ENCODE results near the gene PTCHD4.

The PTCHD4 gene

DNA sequence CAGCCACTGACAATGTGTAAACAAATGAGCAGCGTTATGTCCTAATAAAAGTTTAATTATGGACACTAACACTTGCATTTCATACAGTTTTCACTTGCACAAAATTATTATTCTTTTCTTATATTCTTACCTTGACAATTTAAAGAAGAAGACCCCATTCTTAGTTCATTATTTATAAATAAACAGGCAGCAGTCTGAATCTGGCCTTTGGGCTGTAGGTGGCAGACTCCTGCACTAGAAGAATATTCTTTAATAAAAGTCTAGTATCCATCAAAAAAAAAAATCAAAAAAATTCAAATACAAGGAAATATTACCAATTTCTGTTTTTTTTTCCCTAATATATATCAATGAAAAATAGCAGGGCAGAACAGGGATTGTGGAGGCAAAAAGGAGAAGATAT is 24.8 kb downstream of the PTCHD4 start:
- no peaks in the 10 kb centered on the region for H3K27me3 ChIP-seq (ENCODE audit: insufficient read depth, low read length)
- no peak overlapping the region for H3K9ac ChIP-seq (ENCODE audit: low read length)
- no peak overlapping the region for H2AFZ ChIP-seq (ENCODE audit: low read length)
- H3K79me2 ChIP-seq (ENCODE audit: insufficient read depth, low read length), result no peaks in the 10 kb centered on the region
- H3K27ac ChIP-seq (ENCODE audit: low read depth, low read length, poor library complexity, severe bottlenecking), result no peak overlapping the region
- H3K4me3 ChIP-seq (ENCODE audit: low read depth, low read length, poor library complexity, severe bottlenecking), result no peak overlapping the region
- no peaks in the 10 kb centered on the region for H3K4me1 ChIP-seq (ENCODE audit: insufficient read depth, low read length, severe bottlenecking)
- no peaks in the 10 kb centered on the region for H3K36me3 ChIP-seq (ENCODE audit: insufficient read depth, low read length)
- H3F3A ChIP-seq (ENCODE audit: insufficient read depth, low read length), result no peaks in the 10 kb centered on the region
- no peaks in the 10 kb centered on the region for H3K9me2 ChIP-seq (ENCODE audit: low read depth, low read length)
- no peaks in the 10 kb centered on the region for H4K20me1 ChIP-seq (ENCODE audit: insufficient read depth, low read length)
- H3K9me3 ChIP-seq (ENCODE audit: low read length), result no peaks in the 10 kb centered on the region
- H3K4me2 ChIP-seq (ENCODE audit: low read length), result no peak overlapping the region
- TF ChIP-seq CTCF (IDR thresholded peaks at IDR 0.05; ENCODE audit: low read length) (no peak), EZH2 (IDR thresholded peaks at IDR 0.05; ENCODE audit: borderline replicate concordance, low read length) (no peak)

GRCh38 chr6:48085131-48085741 is 25.8 kb downstream of the PTCHD4 start:
- TF ChIP-seq CTCF (IDR thresholded peaks at IDR 0.05; ENCODE audit: low read length), result no peak
- TF ChIP-seq EZH2 (IDR thresholded peaks at IDR 0.05; ENCODE audit: borderline replicate concordance, low read length), result no peak
- no peaks in the 10 kb centered on the region for H3K9me3 ChIP-seq (ENCODE audit: low read length)
- H3K4me1 ChIP-seq (ENCODE audit: insufficient read depth, low read length, severe bottlenecking), result no peaks in the 10 kb centered on the region
- no peak overlapping the region for H3K27ac ChIP-seq (ENCODE audit: low read depth, low read length, poor library complexity, severe bottlenecking)
- H3K4me3 ChIP-seq (ENCODE audit: low read depth, low read length, poor library complexity, severe bottlenecking), result no peak overlapping the region
- H3K36me3 ChIP-seq (ENCODE audit: insufficient read depth, low read length), result no peaks in the 10 kb centered on the region
- no peaks in the 10 kb centered on the region for H4K20me1 ChIP-seq (ENCODE audit: insufficient read depth, low read length)
- H3K4me2 ChIP-seq (ENCODE audit: low read length), result no peak overlapping the region
- H3K79me2 ChIP-seq (ENCODE audit: insufficient read depth, low read length), result no peaks in the 10 kb centered on the region
- H3F3A ChIP-seq (ENCODE audit: insufficient read depth, low read length), result no peaks in the 10 kb centered on the region
- H3K9me2 ChIP-seq (ENCODE audit: low read depth, low read length), result no peaks in the 10 kb centered on the region
- H3K27me3 ChIP-seq (ENCODE audit: insufficient read depth, low read length), result no peaks in the 10 kb centered on the region
- H3K9ac ChIP-seq (ENCODE audit: low read length), result no peak overlapping the region
- no peak overlapping the region for H2AFZ ChIP-seq (ENCODE audit: low read length)

DNA sequence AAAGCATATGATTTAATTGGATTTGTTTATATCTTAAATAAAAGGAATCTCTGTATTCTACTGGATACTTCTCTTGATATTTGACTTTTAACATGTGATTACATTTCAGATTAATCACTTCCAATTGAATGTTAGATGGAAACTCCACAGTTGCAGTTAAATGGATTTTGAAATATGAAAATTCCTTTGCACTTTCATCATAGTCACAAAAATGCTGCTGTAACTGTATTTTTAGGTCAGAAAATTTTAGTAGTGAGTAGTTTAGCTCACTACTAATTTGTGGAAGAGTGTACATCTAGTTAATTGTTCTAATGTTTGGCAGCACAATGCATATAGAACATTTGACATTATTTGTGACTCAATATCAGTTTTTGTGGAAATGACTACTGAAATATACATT is 26.8 kb downstream of the PTCHD4 start:
- H3K27ac ChIP-seq (ENCODE audit: low read depth, low read length, poor library complexity, severe bottlenecking), result no peak overlapping the region
- no peak overlapping the region for H3K4me2 ChIP-seq (ENCODE audit: low read length)
- no peaks in the 10 kb centered on the region for H3K9me2 ChIP-seq (ENCODE audit: low read depth, low read length)
- no peak overlapping the region for H3K4me3 ChIP-seq (ENCODE audit: low read depth, low read length, poor library complexity, severe bottlenecking)
- H3K4me1 ChIP-seq (ENCODE audit: insufficient read depth, low read length, severe bottlenecking), result no peaks in the 10 kb centered on the region
- TF ChIP-seq CTCF (IDR thresholded peaks at IDR 0.05; ENCODE audit: low read length) (no peak), EZH2 (IDR thresholded peaks at IDR 0.05; ENCODE audit: borderline replicate concordance, low read length) (no peak)
- no peaks in the 10 kb centered on the region for H3K36me3 ChIP-seq (ENCODE audit: insufficient read depth, low read length)
- H3K9ac ChIP-seq (ENCODE audit: low read length), result no peak overlapping the region
- H2AFZ ChIP-seq (ENCODE audit: low read length), result no peak overlapping the region
- no peaks in the 10 kb centered on the region for H3K79me2 ChIP-seq (ENCODE audit: insufficient read depth, low read length)
- H3K27me3 ChIP-seq (ENCODE audit: insufficient read depth, low read length), result no peaks in the 10 kb centered on the region
- no peaks in the 10 kb centered on the region for H4K20me1 ChIP-seq (ENCODE audit: insufficient read depth, low read length)
- H3K9me3 ChIP-seq (ENCODE audit: low read length), result no peaks in the 10 kb centered on the region
- H3F3A ChIP-seq (ENCODE audit: insufficient read depth, low read length), result no peaks in the 10 kb centered on the region

Measured in OCI-LY1 (cell line).